K562 (cell line): ENCODE measurements around the gene EOLA1. TPM values are rescaled to one million over a fixed set of nuclear protein-coding genes. Genes with fewer than 3 reads are reported as not detected.
"Not testable (repeated sequence)": the region's sequence is repeated elsewhere in the genome, so short reads cannot be mapped to it uniquely, and the experiment has no call there.

Source experiments
- ATAC-seq: fragments of 200-7000 bp; cut with Tn5 transposase; 3 replicates; pipeline ENCODE4 v1.9.1; 2020; ENCODE audit warnings: moderate library complexity
- BruUV-seq: library from RNA; stranded (reverse); fragments of 400-500 nt; replicated peaks from 2 replicates; lab custom pipeline; 2021; lab: Mats Ljungman, UMichigan
- CTCF ChIA-PET: fragments of 300-600 bp; formaldehyde crosslinking; extraction: SDS; loops from one replicate; lab custom pipeline; 2021; ENCODE audit warnings: low intra/inter-chr PET ratio; lab: Yijun Ruan, JAX
- POLR2A ChIA-PET: fragments of 300-600, 350-650 bp; sonication (Branson Sonifier 250); formaldehyde crosslinking; extraction: SDS; loops from one replicate; lab custom pipeline; 2021; ENCODE audit warnings: antibody characterized with exemption, inconsistent platforms; lab: Yijun Ruan, JAX
- DNase-seq, 4 experiments: peaks; one replicate each; pipeline versions ENCODE4 v3.0.0 to v3.0.0-alpha.2; 2011 to 2018; ENCODE audit warnings: low spot score in 3 of 4, mixed read lengths in 3 of 4; ENCODE audit errors: extremely low read depth in 1 of 4
- FAIRE-seq: peaks from 2 replicates; lab custom pipeline; 2011; peaks lifted over from hg19 to GRCh38; lab: Jason Lieb, UNC
- H2AFZ ChIP-seq: 2 replicates; pipeline ENCODE4 v1.6.0; 2011; ENCODE audit warnings: low read depth, low read length, control low read depth, inconsistent platforms
- H3K27ac ChIP-seq: fragments of 200-600 bp; 3 replicates; pipeline ENCODE4 v1.8.0; 2011; ENCODE audit warnings: low read depth, mild to moderate bottlenecking, control low read depth, inconsistent platforms, low read length, moderate library complexity, mixed read lengths; ENCODE audit errors: extremely low read depth
- H3K27me3 ChIP-seq, 2 experiments: fragments of 300-600 bp in 1 of 2; 2 replicates in 1 of 2; 3 replicates in 1 of 2; pipeline versions ENCODE4 v1.6.0 to v1.8.0; 2011; ENCODE audit warnings: inconsistent platforms in 2 of 2, low read length in 2 of 2, mild to moderate bottlenecking in 1 of 2, mixed read lengths in 1 of 2, moderate library complexity in 1 of 2; ENCODE audit not compliant: control insufficient read depth in 2 of 2, insufficient read depth in 2 of 2
- H3K36me3 ChIP-seq: fragments of 300-600 bp; 3 replicates; pipeline ENCODE4 v1.8.0; 2011; ENCODE audit warnings: mild to moderate bottlenecking, low read length, inconsistent platforms; ENCODE audit not compliant: control insufficient read depth, insufficient read depth
- H3K4me1 ChIP-seq, 2 experiments: fragments of 200-600 bp in 1 of 2; replicated peaks in 1 of 2; 2 replicates in 1 of 2; 3 replicates in 1 of 2; pipeline versions ENCODE4 v1.5.1 to v1.8.0; 2011; ENCODE audit warnings: inconsistent platforms in 2 of 2, low read length in 2 of 2, mild to moderate bottlenecking in 1 of 2, mixed read lengths in 1 of 2, moderate library complexity in 1 of 2; ENCODE audit not compliant: control insufficient read depth in 2 of 2, insufficient read depth in 2 of 2
- H3K4me2 ChIP-seq: 2 replicates; pipeline ENCODE4 v1.6.1; 2011; ENCODE audit warnings: low read length, control low read depth, inconsistent platforms, mixed read lengths; ENCODE audit not compliant: insufficient read depth
- H3K4me3 ChIP-seq: fragments of 200-600 bp; sonication (generic), shearing (Covaris generic); 2 replicates; pipeline ENCODE4 v1.5.1; 2016; ENCODE audit warnings: control low read depth, inconsistent platforms
- H3K79me2 ChIP-seq: fragments of 200-600 bp; 3 replicates; pipeline ENCODE4 v1.8.0; 2011; ENCODE audit warnings: low read length, inconsistent platforms; ENCODE audit not compliant: control insufficient read depth, insufficient read depth
- H3K9ac ChIP-seq, 2 experiments: 2 replicates each; pipeline versions ENCODE4 v1.6.0 to v1.6.1; 2011; ENCODE audit warnings: low read depth in 2 of 2, low read length in 2 of 2, control low read depth in 1 of 2, inconsistent platforms in 1 of 2, mild to moderate bottlenecking in 1 of 2, mixed read lengths in 1 of 2; ENCODE audit not compliant: insufficient read depth in 1 of 2
- H3K9me1 ChIP-seq: one replicate; pipeline ENCODE4 v1.6.0; 2011; ENCODE audit warnings: inconsistent platforms, mild to moderate bottlenecking, low read length, moderate library complexity; ENCODE audit not compliant: control insufficient read depth, insufficient read depth
- H3K9me3 ChIP-seq: replicated peaks from 2 replicates; pipeline ENCODE4 v1.5.1; 2011; ENCODE audit warnings: low read depth, low read length, inconsistent platforms; ENCODE audit not compliant: control insufficient read depth, insufficient read depth
- H4K20me1 ChIP-seq: replicated peaks from 2 replicates; pipeline ENCODE4 v1.6.1; 2011; ENCODE audit warnings: low read length, inconsistent platforms, mixed read lengths; ENCODE audit not compliant: control insufficient read depth, insufficient read depth
- WGBS: fragments of 100-300 bp; shearing (Covaris generic); methylation state at CpG from one replicate; pipeline ENCODE4 v1.1.6; 2016; ENCODE audit warnings: low coverage, mixed read lengths; ENCODE audit not compliant: insufficient coverage; ENCODE audit errors: missing lambda C conversion rate; 5-methylcytosine and 5-hydroxymethylcytosine counted together
- in situ Hi-C: fragments of 300-500 bp; cut with MboI; formaldehyde crosslinking; loops from 4 replicates; pipeline ENCODE4 v1.15.0; 2018; ENCODE audit warnings: inconsistent platforms, mixed read lengths
- intact Hi-C: fragments of 100-400 bp; cut with micrococcal nuclease; formaldehyde crosslinking; loops from 2 replicates; pipeline ENCODE4 v1.14.2; 2022
- polyA plus RNA-seq, 8 experiments: library from polyadenylated mRNA; depleted of rRNA in 4 of 8; stranded (reverse) in 5 of 8; unstranded in 3 of 8; fragments of >200 nt; fragmentation: Nextera tagmentation in 2 of 8; fragmentation: Illumina TruSeq in 1 of 8; extraction: Ambion mirVana in 2 of 8; extraction: Trizol in 1 of 8; gene quantifications; 2 replicates each; pipeline versions ENCODE4 v1.2.1 to v1.2.3, GENCODE V29; 2011 to 2014; ENCODE audit warnings: inconsistent platforms in 1 of 8, missing spikeins in 1 of 8
- total RNA-seq, 7 experiments: library from RNA; depleted of rRNA in 6 of 7; stranded (reverse); fragments of >200 nt in 6 of 7; fragmentation: Illumina TruSeq in 2 of 7; extraction: Trizol in 2 of 7; gene quantifications; 2 replicates each; pipeline versions ENCODE4 v1.2.1 to v1.2.3, GENCODE V29; 2011 to 2021; ENCODE audit warnings: low replicate concordance in 1 of 7

The EOLA1 gene
- total and polyA plus RNA-seq, 9 of the 15 experiments (the other 6 are each of a cell fraction or from before 2014, with no cell fraction given), result 6.3 to 32.9 (median 18.2) TPM

GRCh38 chrX:149595214-149595613, 54.4 kb downstream of the EOLA1 start, which contains the start of gene HSFX2:
Gene HSFX2, minus strand, starts transcription at chrX:149595314. Its CDS starts 614 bp downstream, at chrX:149594700.
- H3K9ac ChIP-seq, ATAC-seq, H3K27me3 ChIP-seq, BruUV-seq, H3K27ac ChIP-seq, H2AFZ ChIP-seq, H3K9me1 ChIP-seq, POLR2A ChIA-PET, intact Hi-C loops, H4K20me1 ChIP-seq, DNase-seq, H3K4me1 ChIP-seq, H3K79me2 ChIP-seq, H3K36me3 ChIP-seq, FAIRE-seq, CTCF ChIA-PET, H3K4me2 ChIP-seq, H3K9me3 ChIP-seq, H3K4me3 ChIP-seq: not testable (repeated sequence)
- in situ Hi-C loops, result loop anchor here (25.0 kb wide), 1 partner anchor 217 kb away; no protein-coding TSS in a partner anchor
- no CpG with 5 or more reads among the region's 17 CpGs for WGBS

- H4K20me1 ChIP-seq, DNase-seq, H3K36me3 ChIP-seq, H3K79me2 ChIP-seq, ATAC-seq, H3K9me3 ChIP-seq, H3K9ac ChIP-seq, POLR2A ChIA-PET, CTCF ChIA-PET, H3K27ac ChIP-seq, H3K27me3 ChIP-seq, intact Hi-C loops, H3K9me1 ChIP-seq, H3K4me2 ChIP-seq, H2AFZ ChIP-seq, FAIRE-seq, H3K4me1 ChIP-seq, BruUV-seq, H3K4me3 ChIP-seq: not testable (repeated sequence)
- in situ Hi-C loops, result loop anchor here (25.0 kb wide), 1 partner anchor 216 kb away; no protein-coding TSS in a partner anchor
- WGBS, result no CpG with 5 or more reads among the region's 7 CpGs
Measured at GRCh38 chrX:149595943-149596342, 55.1 kb downstream of the EOLA1 start.

Other genes starting within 250 kb of the EOLA1 start
Only the 7 nearest of the 8 such genes appear.
- 11.2 and 13.1 TPM in 2 replicates for gene IDS, start 35.7 kb upstream of the EOLA1 start, total RNA-seq (2014; rRNA removed)
- 6.7 and 6.8 TPM in 2 replicates for gene IDS, start 35.7 kb upstream of the EOLA1 start, total RNA-seq (2014; rRNA removed; fragmentation: Illumina TruSeq; extraction: Trizol)
- gene IDS, start 35.7 kb upstream of the EOLA1 start, total RNA-seq (2015; rRNA removed; fragmentation: Illumina TruSeq; extraction: Trizol), result 6.7 and 8.2 TPM in 2 replicates
- gene IDS, start 35.7 kb upstream of the EOLA1 start, total RNA-seq (2021), result 11.1 and 12.0 TPM in 2 replicates
- gene IDS, start 35.7 kb upstream of the EOLA1 start, polyA plus RNA-seq (2011; rRNA removed), result 18.6 and 21.2 TPM in 2 replicates
- gene IDS, start 35.7 kb upstream of the EOLA1 start, polyA plus RNA-seq (2014; fragmentation: Illumina TruSeq; extraction: Trizol), result 11.6 and 15.4 TPM in 2 replicates
- gene IDS, start 35.7 kb upstream of the EOLA1 start, polyA plus RNA-seq (2014; fragmentation: Nextera tagmentation; extraction: Ambion mirVana), result 1 to 10 TPM; 2.0 to 2.2 TPM
- gene IDS, start 35.7 kb upstream of the EOLA1 start, polyA plus RNA-seq (2014; rRNA removed), result 8.6 and 10.4 TPM in 2 replicates
- gene HSFX3, start 8.9 kb downstream of the EOLA1 start, total RNA-seq (2014; rRNA removed), result not detected in 2 replicates
- not detected in 2 replicates for gene HSFX3, start 8.9 kb downstream of the EOLA1 start, total RNA-seq (2014; rRNA removed; fragmentation: Illumina TruSeq; extraction: Trizol)
- gene HSFX3, start 8.9 kb downstream of the EOLA1 start, total RNA-seq (2015; rRNA removed; fragmentation: Illumina TruSeq; extraction: Trizol), result not detected in 2 replicates
- gene HSFX3, start 8.9 kb downstream of the EOLA1 start, total RNA-seq (2021), result not detected in 2 replicates
- 0.10 TPM in 1 of 2 replicates, not detected in the other for gene HSFX3, start 8.9 kb downstream of the EOLA1 start, polyA plus RNA-seq (2011; rRNA removed)
- not detected in 2 replicates for gene HSFX3, start 8.9 kb downstream of the EOLA1 start, polyA plus RNA-seq (2014; fragmentation: Illumina TruSeq; extraction: Trizol)
- gene HSFX3, start 8.9 kb downstream of the EOLA1 start, polyA plus RNA-seq (2014; fragmentation: Nextera tagmentation; extraction: Ambion mirVana), result under 1 TPM in 1 of 2 experiments, not detected in 1; 0.08 TPM
- gene HSFX3, start 8.9 kb downstream of the EOLA1 start, polyA plus RNA-seq (2014; rRNA removed), result not detected in 2 replicates
- gene MAGEA9B, start 46.4 kb downstream of the EOLA1 start, total RNA-seq (2014; rRNA removed), result 13.4 and 20.6 TPM in 2 replicates
- 9.6 and 11.2 TPM in 2 replicates for gene MAGEA9B, start 46.4 kb downstream of the EOLA1 start, total RNA-seq (2014; rRNA removed; fragmentation: Illumina TruSeq; extraction: Trizol)
- 12.3 and 12.4 TPM in 2 replicates for gene MAGEA9B, start 46.4 kb downstream of the EOLA1 start, total RNA-seq (2015; rRNA removed; fragmentation: Illumina TruSeq; extraction: Trizol)
- gene MAGEA9B, start 46.4 kb downstream of the EOLA1 start, total RNA-seq (2021), result 12.8 and 14.9 TPM in 2 replicates
- gene MAGEA9B, start 46.4 kb downstream of the EOLA1 start, polyA plus RNA-seq (2011; rRNA removed), result 11.9 and 31.2 TPM in 2 replicates
- gene MAGEA9B, start 46.4 kb downstream of the EOLA1 start, polyA plus RNA-seq (2014; fragmentation: Illumina TruSeq; extraction: Trizol), result 18.5 and 19.4 TPM in 2 replicates
- 10 to 100 TPM; 11.7 to 14.1 TPM for gene MAGEA9B, start 46.4 kb downstream of the EOLA1 start, polyA plus RNA-seq (2014; fragmentation: Nextera tagmentation; extraction: Ambion mirVana)
- 15.7 and 18.2 TPM in 2 replicates for gene MAGEA9B, start 46.4 kb downstream of the EOLA1 start, polyA plus RNA-seq (2014; rRNA removed)
- gene HSFX2, start 54.3 kb downstream of the EOLA1 start, total RNA-seq (2014; rRNA removed), result 0.33 TPM in 1 of 2 replicates, not detected in the other
- not detected in 2 replicates for gene HSFX2, start 54.3 kb downstream of the EOLA1 start, total RNA-seq (2014; rRNA removed; fragmentation: Illumina TruSeq; extraction: Trizol)
- gene HSFX2, start 54.3 kb downstream of the EOLA1 start, total RNA-seq (2015; rRNA removed; fragmentation: Illumina TruSeq; extraction: Trizol), result 0.11 TPM in 1 of 2 replicates, not detected in the other
- gene HSFX2, start 54.3 kb downstream of the EOLA1 start, total RNA-seq (2021), result 0.11 TPM in 1 of 2 replicates, not detected in the other
- 0.10 and 0.12 TPM in 2 replicates for gene HSFX2, start 54.3 kb downstream of the EOLA1 start, polyA plus RNA-seq (2011; rRNA removed)
- 0.11 TPM in 1 of 2 replicates, not detected in the other for gene HSFX2, start 54.3 kb downstream of the EOLA1 start, polyA plus RNA-seq (2014; fragmentation: Illumina TruSeq; extraction: Trizol)
- gene HSFX2, start 54.3 kb downstream of the EOLA1 start, polyA plus RNA-seq (2014; fragmentation: Nextera tagmentation; extraction: Ambion mirVana), result under 1 TPM in 1 of 2 experiments, not detected in 1; 0.18 TPM
- gene HSFX2, start 54.3 kb downstream of the EOLA1 start, polyA plus RNA-seq (2014; rRNA removed), result not detected in 2 replicates
- gene TMEM185A, start 90.8 kb downstream of the EOLA1 start, total RNA-seq (2014; rRNA removed), result 2.1 and 4.2 TPM in 2 replicates
- gene TMEM185A, start 90.8 kb downstream of the EOLA1 start, total RNA-seq (2014; rRNA removed; fragmentation: Illumina TruSeq; extraction: Trizol), result 4.5 and 4.8 TPM in 2 replicates
- 3.7 and 5.9 TPM in 2 replicates for gene TMEM185A, start 90.8 kb downstream of the EOLA1 start, total RNA-seq (2015; rRNA removed; fragmentation: Illumina TruSeq; extraction: Trizol)
- 6.8 and 8.8 TPM in 2 replicates for gene TMEM185A, start 90.8 kb downstream of the EOLA1 start, total RNA-seq (2021)
- 12.6 and 13.7 TPM in 2 replicates for gene TMEM185A, start 90.8 kb downstream of the EOLA1 start, polyA plus RNA-seq (2011; rRNA removed)
- 5.4 and 5.8 TPM in 2 replicates for gene TMEM185A, start 90.8 kb downstream of the EOLA1 start, polyA plus RNA-seq (2014; fragmentation: Illumina TruSeq; extraction: Trizol)
- gene TMEM185A, start 90.8 kb downstream of the EOLA1 start, polyA plus RNA-seq (2014; fragmentation: Nextera tagmentation; extraction: Ambion mirVana), result 1 to 10 TPM in 1 of 2 experiments, under 1 TPM in 1; 0.97 to 1.7 TPM
- 5.7 and 6.4 TPM in 2 replicates for gene TMEM185A, start 90.8 kb downstream of the EOLA1 start, polyA plus RNA-seq (2014; rRNA removed)
- gene MAGEA11, start 171.0 kb downstream of the EOLA1 start, total RNA-seq (2014; rRNA removed), result not detected in 2 replicates
- not detected in 2 replicates for gene MAGEA11, start 171.0 kb downstream of the EOLA1 start, total RNA-seq (2014; rRNA removed; fragmentation: Illumina TruSeq; extraction: Trizol)
- not detected in 2 replicates for gene MAGEA11, start 171.0 kb downstream of the EOLA1 start, total RNA-seq (2015; rRNA removed; fragmentation: Illumina TruSeq; extraction: Trizol)
- 0.11 TPM in 1 of 2 replicates, not detected in the other for gene MAGEA11, start 171.0 kb downstream of the EOLA1 start, total RNA-seq (2021)
- gene MAGEA11, start 171.0 kb downstream of the EOLA1 start, polyA plus RNA-seq (2011; rRNA removed), result 0.11 and 0.18 TPM in 2 replicates
- gene MAGEA11, start 171.0 kb downstream of the EOLA1 start, polyA plus RNA-seq (2014; fragmentation: Illumina TruSeq; extraction: Trizol), result not detected in 2 replicates
- under 1 TPM in 1 of 2 experiments, not detected in 1; 0.04 TPM for gene MAGEA11, start 171.0 kb downstream of the EOLA1 start, polyA plus RNA-seq (2014; fragmentation: Nextera tagmentation; extraction: Ambion mirVana)
- not detected in 2 replicates for gene MAGEA11, start 171.0 kb downstream of the EOLA1 start, polyA plus RNA-seq (2014; rRNA removed)
- gene HSFX1, start 233.1 kb downstream of the EOLA1 start, total RNA-seq (2014; rRNA removed), result not detected in 2 replicates
- gene HSFX1, start 233.1 kb downstream of the EOLA1 start, total RNA-seq (2014; rRNA removed; fragmentation: Illumina TruSeq; extraction: Trizol), result not detected in 2 replicates
- not detected in 2 replicates for gene HSFX1, start 233.1 kb downstream of the EOLA1 start, total RNA-seq (2015; rRNA removed; fragmentation: Illumina TruSeq; extraction: Trizol)
- not detected in 2 replicates for gene HSFX1, start 233.1 kb downstream of the EOLA1 start, total RNA-seq (2021)
- gene HSFX1, start 233.1 kb downstream of the EOLA1 start, polyA plus RNA-seq (2011; rRNA removed), result 0.10 and 0.14 TPM in 2 replicates
- gene HSFX1, start 233.1 kb downstream of the EOLA1 start, polyA plus RNA-seq (2014; fragmentation: Illumina TruSeq; extraction: Trizol), result not detected in 2 replicates
- gene HSFX1, start 233.1 kb downstream of the EOLA1 start, polyA plus RNA-seq (2014; fragmentation: Nextera tagmentation; extraction: Ambion mirVana), result not detected
- not detected in 2 replicates for gene HSFX1, start 233.1 kb downstream of the EOLA1 start, polyA plus RNA-seq (2014; rRNA removed)